Tibial nerve (tissue), 4 donors: Measurements from ENCODE around the gene GRIA1. TPM values are rescaled to one million over a fixed set of nuclear protein-coding genes. Genes with fewer than 3 reads are reported as not detected.

Experiments
- DNase-seq, 2 donors: peaks; one replicate each; pipeline ENCODE4 v3.0.0-alpha.2; 2019; ENCODE audit warnings: low spot score in 2 of 2
- H3K27ac ChIP-seq, 4 donors: fragments of 200-600 bp; sonication (generic) in 3 of 4; one replicate each; pipeline ENCODE4 v1.5.1; 2017 to 2019; ENCODE audit warnings: mild to moderate bottlenecking in 1 of 4
- H3K27me3 ChIP-seq, 2 donors: fragments of 200-600 bp; sonication (generic) in 1 of 2; one replicate each; pipeline versions ENCODE4 v1.5.1 to v1.6.0; 2017 to 2019
- H3K36me3 ChIP-seq, 3 donors: fragments of 200-600 bp; sonication (generic); one replicate each; pipeline ENCODE4 v1.5.1; 2018 to 2019
- H3K4me1 ChIP-seq, 4 donors: fragments of 200-600 bp; sonication (generic) in 3 of 4; one replicate each; pipeline ENCODE4 v1.5.1; 2017 to 2019
- H3K4me3 ChIP-seq, 4 donors: fragments of 200-600 bp; sonication (generic) in 3 of 4; one replicate each; pipeline ENCODE4 v1.5.1; 2017 to 2019; ENCODE audit warnings: mild to moderate bottlenecking in 1 of 4, moderate library complexity in 1 of 4
- H3K9me3 ChIP-seq, 4 donors: fragments of 200-600 bp; sonication (generic) in 3 of 4; one replicate each; pipeline ENCODE4 v1.5.1; 2017 to 2019
- CTCF ChIP-seq, 5 experiments: fragments of 200-600 bp in 3 of 5; fragments of 450-650 bp in 2 of 5; sonication (generic) in 3 of 5; IDR thresholded peaks; one replicate each; pipeline ENCODE4 v1.5.1; 2016 to 2019; ENCODE audit warnings: antibody characterized with exemption in 5 of 5, mild to moderate bottlenecking in 3 of 5, moderate library complexity in 2 of 5
- EP300 ChIP-seq, 2 donors: sonication (generic); formaldehyde crosslinking; IDR thresholded peaks; one replicate each; pipeline ENCODE4 v1.6.1; 2017; ENCODE audit warnings: antibody characterized with exemption in 2 of 2, mild to moderate bottlenecking in 1 of 2
- POLR2A ChIP-seq, 2 donors: fragments of 450-650 bp; IDR thresholded peaks; one replicate each; pipeline ENCODE4 v1.6.1; 2017; ENCODE audit warnings: antibody characterized with exemption in 2 of 2, mild to moderate bottlenecking in 2 of 2, moderate library complexity in 2 of 2
- WGBS, 2 donors: methylation state at CpG; one replicate each; pipeline ENCODE4 v1.1.5; 2018; 5-methylcytosine and 5-hydroxymethylcytosine counted together
- total RNA-seq, 4 donors: library from RNA; depleted of rRNA; stranded (reverse); fragments of >200 nt; gene quantifications; one replicate each; pipeline ENCODE4 v1.1.0, GENCODE V29; 2016

The GRIA1 gene
- total RNA-seq, 4 donors from 2014 or later, result 1.2 to 2.1 (median 1.5) TPM

- Histone ChIP-seq H3K36me3 (no peaks in the 10 kb centered on the region), H3K27ac (no peak overlapping the region), H3K4me3 (no peak overlapping the region), H3K27me3 (no peaks in the 10 kb centered on the region), H3K9me3 (no peaks in the 10 kb centered on the region), H3K4me1 (no peaks in the 10 kb centered on the region)
- no peak for DNase-seq
- no peak for TF ChIP-seq CTCF (IDR thresholded peaks at IDR 0.05)
- no peak for TF ChIP-seq POLR2A (IDR thresholded peaks at IDR 0.05)
- 48 to 50% methylated on average over 3 of the region's 3 CpGs for WGBS, 2 donors
Observed at GRCh38 chr5:153654504-153655200, 164.2 kb downstream of the GRIA1 start.

- no peak for TF ChIP-seq CTCF (IDR thresholded peaks at IDR 0.05)
- H3K36me3 ChIP-seq, result no peaks in the 10 kb centered on the region
- WGBS, 2 donors, result 93% methylated on average over 3 of the region's 3 CpGs
- no peak overlapping the region for H3K4me3 ChIP-seq
- no peaks in the 10 kb centered on the region for H3K4me1 ChIP-seq
- no peak for DNase-seq
- no peaks in the 10 kb centered on the region for H3K9me3 ChIP-seq
- no peak overlapping the region for H3K27ac ChIP-seq
- no peaks in the 10 kb centered on the region for H3K27me3 ChIP-seq
Observed at GRCh38 chr5:153655201-153655510, 164.7 kb downstream of the GRIA1 start.

GRCh38 chr5:153658149-153658548, 167.7 kb downstream of the GRIA1 start:
- Histone ChIP-seq H3K4me3 (no peak overlapping the region), H3K9me3 (no peaks in the 10 kb centered on the region), H3K27me3 (no peaks in the 10 kb centered on the region), H3K4me1 (no peaks in the 10 kb centered on the region), H3K36me3 (no peaks in the 10 kb centered on the region), H3K27ac (no peak overlapping the region)
- TF ChIP-seq EP300 (IDR thresholded peaks at IDR 0.05), result no peak
- no peak for TF ChIP-seq POLR2A (IDR thresholded peaks at IDR 0.05)
- no peak for TF ChIP-seq CTCF (IDR thresholded peaks at IDR 0.05)
- WGBS, 2 donors, result 51 to 68% methylated on average over 1 of the region's 1 CpG
- DNase-seq, result no peak

GRCh38 chr5:153658606-153659005, 168.1 kb downstream of the GRIA1 start:
- Histone ChIP-seq H3K27ac (no peak overlapping the region), H3K27me3 (no peaks in the 10 kb centered on the region), H3K9me3 (no peaks in the 10 kb centered on the region), H3K36me3 (no peaks in the 10 kb centered on the region), H3K4me3 (no peak overlapping the region), H3K4me1 (no peaks in the 10 kb centered on the region)
- TF ChIP-seq POLR2A (IDR thresholded peaks at IDR 0.05) (no peak), CTCF (IDR thresholded peaks at IDR 0.05) (no peak), EP300 (IDR thresholded peaks at IDR 0.05) (no peak)
- DNase-seq, result no peak
- WGBS, 2 donors, result 33 to 36% methylated on average over 5 of the region's 5 CpGs

- Histone ChIP-seq H3K27me3 (no peaks in the 10 kb centered on the region), H3K4me3 (no peak overlapping the region), H3K27ac (no peak overlapping the region), H3K9me3 (no peaks in the 10 kb centered on the region), H3K4me1 (no peaks in the 10 kb centered on the region), H3K36me3 (no peaks in the 10 kb centered on the region)
- TF ChIP-seq EP300 (IDR thresholded peaks at IDR 0.05), result no peak
- TF ChIP-seq POLR2A (IDR thresholded peaks at IDR 0.05), result no peak
- no peak for TF ChIP-seq CTCF (IDR thresholded peaks at IDR 0.05)
- DNase-seq, result no peak
- 84 to 95% methylated on average over 2 of the region's 2 CpGs for WGBS, 2 donors
Observed at GRCh38 chr5:153659039-153659736, 168.7 kb downstream of the GRIA1 start.
